Measurements from ENCODE around the gene LRPAP1. TPM values are rescaled to one million over a fixed set of nuclear protein-coding genes. Genes with fewer than 3 reads are reported as not detected.

LRPAP1 gene
- total and polyA plus RNA-seq, 3 experiments from 2014 or later, result 89.0 to 140 (median 94.9) TPM

- Mint-ChIP-seq H3K27me3 (peaks cover 2 to 5% of the 10 kb centered on the region in 2 donors), H3K36me3 (no peaks in the 10 kb centered on the region), H3K27ac (no peak overlapping the region), H3K9me3 (no peaks in the 10 kb centered on the region), H3K4me1 (no peaks in the 10 kb centered on the region), H3K4me3 (no peak overlapping the region)
- Histone ChIP-seq H3K4me1 (ENCODE audit: insufficient read depth, low read length) (no peaks in the 10 kb centered on the region), H3K4me3 (ENCODE audit: low read length) (no peak overlapping the region), H3K27ac (ENCODE audit: low read depth, low read length) (no peak overlapping the region), H3K36me3 (ENCODE audit: insufficient read depth, low read length) (no peaks in the 10 kb centered on the region), H3K27me3 (ENCODE audit: insufficient read depth, low read length, poor library complexity, severe bottlenecking) (no peaks in the 10 kb centered on the region), H3K9me3 (ENCODE audit: low read length) (no peaks in the 10 kb centered on the region)
- DNase-seq, result no peak
- ChIA-PET POLR2A (no interaction called here), CTCF (interaction anchor here (2.3 kb wide), 1 partner anchor 9 kb away, joined by 9 read pairs; no protein-coding TSS in a partner anchor)
Observed at GRCh38 chr4:3471886-3472285, 60.3 kb downstream of the LRPAP1 start.

GRCh38 chr4:3471098-3471760 lies 61.0 kb downstream of the LRPAP1 start:
- no peak overlapping the region for H3K4me3 Mint-ChIP-seq
- H3K4me1 ChIP-seq (ENCODE audit: insufficient read depth, low read length), result no peaks in the 10 kb centered on the region
- peaks cover 0 to 2% of the 10 kb centered on the region in 2 donors for H3K27me3 Mint-ChIP-seq

GRCh38 chr4:3470244-3471097 lies 61.8 kb downstream of the LRPAP1 start:
- Histone ChIP-seq H3K4me1 (ENCODE audit: insufficient read depth, low read length) (no peaks in the 10 kb centered on the region), H3K27me3 (ENCODE audit: insufficient read depth, low read length, poor library complexity, severe bottlenecking) (no peaks in the 10 kb centered on the region), H3K27ac (ENCODE audit: low read depth, low read length) (no peak overlapping the region), H3K4me3 (ENCODE audit: low read length) (no peak overlapping the region), H3K36me3 (ENCODE audit: insufficient read depth, low read length) (no peaks in the 10 kb centered on the region), H3K9me3 (ENCODE audit: low read length) (no peaks in the 10 kb centered on the region)
- Mint-ChIP-seq H3K4me1 (no peaks in the 10 kb centered on the region), H3K9me3 (no peaks in the 10 kb centered on the region), H3K36me3 (no peaks in the 10 kb centered on the region), H3K4me3 (no peak overlapping the region), H3K27me3 (peaks cover under 1 to 2% of the 10 kb centered on the region in 2 donors), H3K27ac (peak overlapping the region in 1 of 8 donors; percentile 32)
- POLR2A ChIA-PET, result no interaction called here
- CTCF ChIA-PET, result interaction anchor here (0.6 to 2.3 kb wide), 2 partner anchors 10 to 336 kb away, joined by 3 to 9 read pairs; no protein-coding TSS in a partner anchor
- no peak for DNase-seq

More at GRCh38 chr4:3471098-3471760, 61.0 kb downstream of the LRPAP1 start:
- H3K36me3 ChIP-seq (ENCODE audit: insufficient read depth, low read length), result no peaks in the 10 kb centered on the region
- DNase-seq, result no peak
- no peaks in the 10 kb centered on the region for H3K9me3 Mint-ChIP-seq
- ChIA-PET CTCF (interaction anchor here (2.3 kb wide), 1 partner anchor 9 kb away, joined by 9 read pairs; no protein-coding TSS in a partner anchor), POLR2A (no interaction called here)
- no peak overlapping the region for H3K27ac ChIP-seq (ENCODE audit: low read depth, low read length)
- no peaks in the 10 kb centered on the region for H3K9me3 ChIP-seq (ENCODE audit: low read length)
- no peaks in the 10 kb centered on the region for H3K36me3 Mint-ChIP-seq
- H3K4me1 Mint-ChIP-seq, result no peaks in the 10 kb centered on the region
- no peaks in the 10 kb centered on the region for H3K27me3 ChIP-seq (ENCODE audit: insufficient read depth, low read length, poor library complexity, severe bottlenecking)
- no peak overlapping the region for H3K27ac Mint-ChIP-seq
- no peak overlapping the region for H3K4me3 ChIP-seq (ENCODE audit: low read length)

GRCh38 chr4:3469386-3470243 lies 62.6 kb downstream of the LRPAP1 start:
- no peaks in the 10 kb centered on the region for H3K4me1 ChIP-seq (ENCODE audit: insufficient read depth, low read length)
- no peak overlapping the region for H3K27ac ChIP-seq (ENCODE audit: low read depth, low read length)
- H3K4me1 Mint-ChIP-seq, result no peaks in the 10 kb centered on the region
- peaks cover 7 to 8% of the 10 kb centered on the region in 2 donors for H3K27me3 Mint-ChIP-seq
- no peak overlapping the region for H3K4me3 ChIP-seq (ENCODE audit: low read length)
- no peak overlapping the region for H3K4me3 Mint-ChIP-seq
- no peak for DNase-seq
- ChIA-PET POLR2A (no interaction called here), CTCF (interaction anchor here (0.6 kb wide), 1 partner anchor 335 kb away, joined by 3 read pairs; no protein-coding TSS in a partner anchor)
- H3K9me3 ChIP-seq (ENCODE audit: low read length), result no peaks in the 10 kb centered on the region
- H3K36me3 Mint-ChIP-seq, result no peaks in the 10 kb centered on the region
- H3K36me3 ChIP-seq (ENCODE audit: insufficient read depth, low read length), result no peaks in the 10 kb centered on the region
- no peak overlapping the region for H3K27ac Mint-ChIP-seq
- peaks cover 5% of the 10 kb centered on the region for H3K27me3 ChIP-seq (ENCODE audit: insufficient read depth, low read length, poor library complexity, severe bottlenecking)
- no peaks in the 10 kb centered on the region for H3K9me3 Mint-ChIP-seq

- Histone ChIP-seq H3K36me3 (ENCODE audit: insufficient read depth, low read length) (no peaks in the 10 kb centered on the region), H3K27me3 (ENCODE audit: insufficient read depth, low read length, poor library complexity, severe bottlenecking) (peaks cover 5% of the 10 kb centered on the region), H3K4me3 (ENCODE audit: low read length) (no peak overlapping the region), H3K4me1 (ENCODE audit: insufficient read depth, low read length) (no peaks in the 10 kb centered on the region), H3K27ac (ENCODE audit: low read depth, low read length) (no peak overlapping the region), H3K9me3 (ENCODE audit: low read length) (no peaks in the 10 kb centered on the region)
- Mint-ChIP-seq H3K4me1 (no peaks in the 10 kb centered on the region), H3K4me3 (no peak overlapping the region), H3K27ac (no peak overlapping the region), H3K36me3 (no peaks in the 10 kb centered on the region), H3K9me3 (no peaks in the 10 kb centered on the region), H3K27me3 (peaks cover 10 to 12% of the 10 kb centered on the region in 2 donors)
- DNase-seq, result no peak
- POLR2A ChIA-PET, result no interaction called here
- CTCF ChIA-PET, result no interaction called here
Observed at GRCh38 chr4:3468804-3469203, 63.4 kb downstream of the LRPAP1 start.

- no peaks in the 10 kb centered on the region for H3K9me3 ChIP-seq (ENCODE audit: low read length)
- no peaks in the 10 kb centered on the region for H3K9me3 Mint-ChIP-seq
- H3K36me3 Mint-ChIP-seq, result no peaks in the 10 kb centered on the region
- H3K4me3 ChIP-seq (ENCODE audit: low read length), result no peak overlapping the region
- peaks cover 10 to 12% of the 10 kb centered on the region in 2 donors for H3K27me3 Mint-ChIP-seq
- no peaks in the 10 kb centered on the region for H3K4me1 ChIP-seq (ENCODE audit: insufficient read depth, low read length)
- H3K27ac Mint-ChIP-seq, result no peak overlapping the region
- H3K36me3 ChIP-seq (ENCODE audit: insufficient read depth, low read length), result no peaks in the 10 kb centered on the region
- ChIA-PET POLR2A (no interaction called here), CTCF (no interaction called here)
- H3K27ac ChIP-seq (ENCODE audit: low read depth, low read length), result no peak overlapping the region
- no peak for DNase-seq
- H3K27me3 ChIP-seq (ENCODE audit: insufficient read depth, low read length, poor library complexity, severe bottlenecking), result peaks cover 5% of the 10 kb centered on the region
- no peaks in the 10 kb centered on the region for H3K4me1 Mint-ChIP-seq
- no peak overlapping the region for H3K4me3 Mint-ChIP-seq
Observed at GRCh38 chr4:3468154-3468553, 64.1 kb downstream of the LRPAP1 start.

GRCh38 chr4:3467601-3468031 lies 64.6 kb downstream of the LRPAP1 start:
- no peak for DNase-seq
- Histone ChIP-seq H3K9me3 (ENCODE audit: low read length) (no peaks in the 10 kb centered on the region), H3K4me3 (ENCODE audit: low read length) (no peak overlapping the region), H3K4me1 (ENCODE audit: insufficient read depth, low read length) (no peaks in the 10 kb centered on the region), H3K27me3 (ENCODE audit: insufficient read depth, low read length, poor library complexity, severe bottlenecking) (peaks cover 7% of the 10 kb centered on the region), H3K27ac (ENCODE audit: low read depth, low read length) (no peak overlapping the region), H3K36me3 (ENCODE audit: insufficient read depth, low read length) (no peaks in the 10 kb centered on the region)
- ChIA-PET CTCF (no interaction called here), POLR2A (no interaction called here)
- Mint-ChIP-seq H3K4me1 (no peaks in the 10 kb centered on the region), H3K36me3 (no peaks in the 10 kb centered on the region), H3K27ac (no peak overlapping the region), H3K4me3 (no peak overlapping the region), H3K9me3 (no peaks in the 10 kb centered on the region), H3K27me3 (peaks cover 12% of the 10 kb centered on the region in 2 donors)
